Testis (tissue), 3 donors: ENCODE results near the gene NPAS3. TPM values are rescaled to one million over a fixed set of nuclear protein-coding genes. Genes with fewer than 3 reads are reported as not detected.

Experiments
- DNase-seq: peaks from one replicate; pipeline ENCODE4 v3.0.0-alpha.2; 2019
- H3K27ac ChIP-seq, 2 donors: fragments of 200-600 bp; sonication (generic); one replicate each; pipeline ENCODE4 v1.5.1; 2019
- H3K27me3 ChIP-seq: fragments of 200-600 bp; sonication (generic); one replicate; pipeline ENCODE4 v1.5.1; 2019
- H3K36me3 ChIP-seq: fragments of 200-600 bp; sonication (generic); one replicate; pipeline ENCODE4 v1.5.1; 2017; ENCODE audit warnings: low read depth; ENCODE audit errors: missing control alignments
- H3K4me1 ChIP-seq: fragments of 200-600 bp; sonication (generic); one replicate; pipeline ENCODE4 v1.5.1; 2019
- H3K4me3 ChIP-seq, 2 donors: fragments of 200-600 bp; sonication (generic); one replicate each; pipeline ENCODE4 v1.5.1; 2017 to 2019
- H3K9me3 ChIP-seq: fragments of 200-600 bp; sonication (generic); one replicate; pipeline ENCODE4 v1.5.1; 2017
- POLR2A ChIP-seq: fragments of 450-650 bp; IDR thresholded peaks from one replicate; pipeline ENCODE4 v1.6.1; 2017; ENCODE audit warnings: antibody characterized with exemption, mild to moderate bottlenecking, moderate library complexity
- WGBS, 2 donors: methylation state at CpG; one replicate each; pipeline ENCODE4 v1.1.5; 2018; 5-methylcytosine and 5-hydroxymethylcytosine counted together
- intact Hi-C: fragments of 100-400 bp; cut with DNase I; formaldehyde crosslinking; loops from one replicate; pipeline ENCODE4 v1.15.1; 2023; ENCODE audit warnings: low total_unique reads
- polyA plus RNA-seq: library from polyadenylated mRNA; stranded (reverse); fragments of 350-450 nt; fragmentation: Illumina TruSeq; extraction: RNeasy Lipid Tissue Mini Kit (QIAGEN cat#74804); gene quantifications from one replicate; pipeline ENCODE4 v1.2.3, GENCODE V29; 2014; ENCODE audit warnings: low read depth, low replicate concordance; ENCODE audit not compliant: insufficient read depth
- total RNA-seq, 2 donors: library from RNA; depleted of rRNA; stranded (reverse); fragments of >200 nt; gene quantifications; one replicate each; pipeline ENCODE4 v1.2.3, GENCODE V29; 2016
- TF ChIP-seq, protein P1 (sequence below), 3 experiments: fragments of 450-650 bp in 2 of 3; fragments of 200-600 bp in 1 of 3; sonication (generic) in 1 of 3; IDR thresholded peaks; one replicate each; pipeline ENCODE4 v1.5.1; 2016 to 2019; ENCODE audit warnings: antibody characterized with exemption in 3 of 3, mild to moderate bottlenecking in 2 of 3, moderate library complexity in 1 of 3

Gene NPAS3
- total and polyA plus RNA-seq, 3 donors from 2014 or later, result 1.1 to 3.7 (median 1.8) TPM

DNA sequence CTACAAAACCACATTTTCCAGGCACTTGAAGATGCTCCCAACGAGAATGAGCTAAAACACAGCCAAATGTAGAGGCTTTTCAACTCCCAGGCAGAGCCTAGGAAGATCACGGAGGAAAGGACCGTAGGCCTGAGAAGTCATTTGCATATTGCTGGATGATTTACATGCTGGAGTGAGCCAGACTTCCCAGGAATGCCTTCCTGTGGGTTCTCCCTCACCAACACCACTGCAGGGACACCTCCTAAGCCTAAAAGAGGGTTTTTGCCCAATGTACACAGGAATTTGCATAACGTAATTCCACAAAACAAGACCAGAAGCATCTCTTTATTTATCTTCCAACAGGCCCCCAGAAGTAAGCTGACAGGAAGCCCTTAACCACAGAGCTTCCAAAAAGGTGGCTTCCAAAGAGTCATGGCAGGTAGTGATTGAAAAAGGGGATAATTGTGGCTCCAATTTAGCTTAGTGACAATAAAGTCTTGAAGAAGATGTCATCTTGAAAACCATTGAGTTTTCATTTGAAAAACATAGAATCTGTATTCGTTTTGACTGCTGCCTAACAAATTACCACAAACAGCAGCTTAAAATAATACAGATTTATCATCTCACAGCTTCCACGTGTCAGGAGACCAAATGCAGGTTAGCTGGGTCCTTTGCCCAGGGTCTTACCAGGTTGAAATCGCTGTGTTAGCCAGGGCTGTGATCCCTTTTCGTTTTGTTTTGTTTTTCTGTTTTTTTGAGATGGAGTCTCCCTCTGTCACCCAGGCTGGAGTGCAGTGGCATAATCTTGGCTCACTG, 896.0 kb downstream of the NPAS3 start:
- 86 to 88% methylated on average over 8 of the region's 8 CpGs for WGBS, 2 donors
- no peak overlapping the region for H3K4me3 ChIP-seq

DNA sequence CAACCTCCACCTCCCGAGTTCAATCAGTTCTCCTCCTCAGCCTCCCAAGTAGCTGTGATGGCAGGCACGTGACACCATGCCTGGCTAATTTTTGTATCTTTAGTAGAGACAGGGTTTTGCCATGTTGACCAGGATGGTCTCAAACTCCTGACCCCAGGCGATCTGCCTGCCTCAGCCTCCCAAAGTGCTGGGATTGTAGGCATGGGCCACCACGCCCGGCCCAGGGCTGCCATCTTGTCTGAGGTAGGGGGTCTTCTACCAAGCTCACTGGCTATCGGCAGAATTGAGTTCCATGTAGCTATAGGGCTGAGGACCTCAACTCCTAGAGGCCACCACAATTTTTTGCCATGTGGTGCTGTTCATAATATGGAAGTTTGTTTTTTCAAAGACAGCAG, 896.6 kb downstream of the NPAS3 start:
- WGBS, 2 donors, result 94 to 100% methylated on average over 3 to 6 of the region's 6 CpGs
- intact Hi-C loops, result loop anchor here (5.0 kb wide), 1 partner anchor 262 kb away; no protein-coding TSS in a partner anchor

More for the DNA sequence above, 896.0 kb downstream of the NPAS3 start:
- Histone ChIP-seq H3K4me1 (no peaks in the 10 kb centered on the region), H3K27me3 (no peaks in the 10 kb centered on the region), H3K9me3 (no peaks in the 10 kb centered on the region), H3K27ac (no peak overlapping the region), H3K36me3 (no peaks in the 10 kb centered on the region)
- TF ChIP-seq POLR2A, result no peak
- TF ChIP-seq, protein P1, sequence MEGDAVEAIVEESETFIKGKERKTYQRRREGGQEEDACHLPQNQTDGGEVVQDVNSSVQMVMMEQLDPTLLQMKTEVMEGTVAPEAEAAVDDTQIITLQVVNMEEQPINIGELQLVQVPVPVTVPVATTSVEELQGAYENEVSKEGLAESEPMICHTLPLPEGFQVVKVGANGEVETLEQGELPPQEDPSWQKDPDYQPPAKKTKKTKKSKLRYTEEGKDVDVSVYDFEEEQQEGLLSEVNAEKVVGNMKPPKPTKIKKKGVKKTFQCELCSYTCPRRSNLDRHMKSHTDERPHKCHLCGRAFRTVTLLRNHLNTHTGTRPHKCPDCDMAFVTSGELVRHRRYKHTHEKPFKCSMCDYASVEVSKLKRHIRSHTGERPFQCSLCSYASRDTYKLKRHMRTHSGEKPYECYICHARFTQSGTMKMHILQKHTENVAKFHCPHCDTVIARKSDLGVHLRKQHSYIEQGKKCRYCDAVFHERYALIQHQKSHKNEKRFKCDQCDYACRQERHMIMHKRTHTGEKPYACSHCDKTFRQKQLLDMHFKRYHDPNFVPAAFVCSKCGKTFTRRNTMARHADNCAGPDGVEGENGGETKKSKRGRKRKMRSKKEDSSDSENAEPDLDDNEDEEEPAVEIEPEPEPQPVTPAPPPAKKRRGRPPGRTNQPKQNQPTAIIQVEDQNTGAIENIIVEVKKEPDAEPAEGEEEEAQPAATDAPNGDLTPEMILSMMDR (IDR thresholded peaks at IDR 0.05), result no peak
- DNase-seq, result no peak
- intact Hi-C loops, result loop anchor here (5.0 kb wide), 1 partner anchor 263 kb away; no protein-coding TSS in a partner anchor

DNA sequence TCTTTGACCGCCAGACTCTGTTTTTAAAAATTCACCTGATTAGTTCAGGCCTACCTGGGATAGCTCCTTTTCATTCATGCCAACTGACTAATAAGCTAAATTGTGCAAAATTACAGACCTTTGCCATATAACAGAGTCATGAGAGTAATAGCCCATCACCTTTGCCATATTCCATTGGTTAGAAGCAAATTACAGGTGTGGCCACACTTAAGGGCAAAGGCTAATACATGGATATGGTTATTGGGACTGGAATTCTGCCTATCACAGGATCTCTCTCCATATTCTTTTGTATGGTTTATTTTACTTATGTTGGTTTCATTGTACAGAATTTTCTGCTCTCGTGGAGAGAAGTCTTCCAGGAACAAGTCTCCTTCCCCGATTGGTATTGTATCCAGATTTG, 897.0 kb downstream of the NPAS3 start:
- TF ChIP-seq, protein P1 (IDR thresholded peaks at IDR 0.05), result no peak
- TF ChIP-seq POLR2A, result no peak
- Histone ChIP-seq H3K4me3 (no peak overlapping the region), H3K9me3 (no peaks in the 10 kb centered on the region), H3K27me3 (no peaks in the 10 kb centered on the region), H3K36me3 (no peaks in the 10 kb centered on the region), H3K4me1 (no peaks in the 10 kb centered on the region), H3K27ac (no peak overlapping the region)
- DNase-seq, result no peak
- intact Hi-C loops, result loop anchor here (5.0 kb wide), 1 partner anchor 262 kb away; no protein-coding TSS in a partner anchor
- WGBS, 2 donors, result 93 to 98% methylated on average over 3 of the region's 3 CpGs

More for the DNA sequence above, 896.6 kb downstream of the NPAS3 start:
- no peaks in the 10 kb centered on the region for H3K9me3 ChIP-seq
- no peaks in the 10 kb centered on the region for H3K36me3 ChIP-seq
- H3K27ac ChIP-seq, result no peak overlapping the region
- no peak overlapping the region for H3K4me3 ChIP-seq
- no peak for TF ChIP-seq POLR2A
- TF ChIP-seq, protein P1 (IDR thresholded peaks at IDR 0.05), result no peak
- no peaks in the 10 kb centered on the region for H3K27me3 ChIP-seq
- no peaks in the 10 kb centered on the region for H3K4me1 ChIP-seq
- DNase-seq, result no peak

DNA sequence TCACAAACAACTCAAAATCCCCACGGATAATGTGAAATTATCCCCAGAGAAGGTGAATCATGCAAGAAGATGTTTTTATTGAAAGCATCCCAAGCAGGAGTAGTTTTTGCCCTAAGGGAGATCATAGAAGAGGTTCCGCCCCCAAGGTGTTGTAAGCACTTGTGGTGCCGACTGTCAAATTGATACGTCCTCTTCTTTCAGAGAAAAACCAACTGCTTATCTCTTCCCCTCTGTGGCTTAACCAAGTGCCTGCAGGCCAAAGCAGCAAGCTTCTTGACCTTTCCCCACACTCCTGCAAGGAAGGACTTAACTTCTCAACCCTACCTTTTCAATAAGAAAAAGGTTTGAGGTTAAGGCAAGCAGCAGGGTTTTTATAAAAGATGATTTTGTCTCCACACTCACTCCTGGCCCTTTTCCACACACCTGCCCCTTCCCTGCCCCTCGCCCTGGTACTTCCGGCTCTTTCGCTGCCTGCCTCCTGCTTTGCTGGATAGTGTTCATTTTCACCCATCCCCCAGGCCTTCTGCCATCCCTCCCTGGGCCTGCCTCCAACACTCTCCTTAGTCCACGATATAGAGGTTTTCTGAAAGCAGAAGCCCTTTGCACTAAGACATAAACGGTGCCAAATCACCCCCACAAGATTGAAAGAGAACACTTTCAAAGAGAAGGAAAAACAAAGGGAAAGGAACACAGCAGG, 897.7 kb downstream of the NPAS3 start:
- Histone ChIP-seq H3K4me1 (no peaks in the 10 kb centered on the region), H3K27me3 (no peaks in the 10 kb centered on the region), H3K27ac (no peak overlapping the region), H3K9me3 (no peaks in the 10 kb centered on the region), H3K36me3 (no peaks in the 10 kb centered on the region), H3K4me3 (no peak overlapping the region)
- intact Hi-C loops, result loop anchor here (5.0 kb wide), 1 partner anchor 261 kb away; no protein-coding TSS in a partner anchor
- 72 to 80% methylated on average over 8 to 9 of the region's 9 CpGs for WGBS, 2 donors
- DNase-seq, result no peak
- no peak for TF ChIP-seq POLR2A
- TF ChIP-seq, protein P1 (IDR thresholded peaks at IDR 0.05), result no peak
